Muscle of leg (tissue), 11 donors: ENCODE data around the gene CITED1. TPM values are rescaled to one million over a fixed set of nuclear protein-coding genes. Genes with fewer than 3 reads are reported as not detected.

Source experiments
- DNase-seq: peaks from one replicate; pipeline ENCODE4 v3.0.0; 2013
- H3K27ac ChIP-seq: one replicate; pipeline ENCODE4 v1.5.1; 2013; ENCODE audit warnings: mild to moderate bottlenecking, low read length, control low read depth
- H3K27me3 ChIP-seq: one replicate; pipeline ENCODE4 v1.6.1; 2013; ENCODE audit warnings: low read length; ENCODE audit not compliant: control insufficient read depth, insufficient read depth
- H3K36me3 ChIP-seq: one replicate; pipeline ENCODE4 v1.6.1; 2013; ENCODE audit warnings: low read length; ENCODE audit not compliant: control insufficient read depth, insufficient read depth
- H3K4me1 ChIP-seq: one replicate; pipeline ENCODE4 v1.6.1; 2013; ENCODE audit warnings: low read length; ENCODE audit not compliant: control insufficient read depth, insufficient read depth
- H3K4me3 ChIP-seq: one replicate; pipeline ENCODE4 v1.5.1; 2013; ENCODE audit warnings: low read length, control low read depth
- H3K9me3 ChIP-seq: replicated peaks from 2 replicates; pipeline ENCODE4 v1.6.1; 2013; ENCODE audit warnings: low read depth, low read length; ENCODE audit not compliant: control insufficient read depth
- WGBS: methylation state at CpG from one replicate; pipeline ENCODE4 v1.1.5; 2013; ENCODE audit warnings: missing lambda C conversion rate; ENCODE audit not compliant: insufficient coverage; 5-methylcytosine and 5-hydroxymethylcytosine counted together
- polyA plus RNA-seq, 8 donors: library from polyadenylated mRNA; unstranded; fragments of 120-200 nt; gene quantifications; one replicate each; pipeline versions ENCODE4 v1.2.1 to v1.2.3, GENCODE V29; 2013; ENCODE audit warnings: inconsistent platforms in 1 of 8, low replicate concordance in 1 of 8; ENCODE audit not compliant: insufficient read length in 8 of 8, insufficient read depth in 1 of 8
- total RNA-seq: library from RNA; stranded (reverse); fragments of 120-200 nt; gene quantifications from one replicate; pipeline ENCODE4 v1.2.4, GENCODE V29; 2013

CITED1 gene
- total and polyA plus RNA-seq, 9 donors = 15.5 to 26.8 (median 20.9) TPM

- H3K9me3 ChIP-seq = no peaks in the 10 kb centered on the region
- DNase-seq = no peak
- H3K36me3 ChIP-seq = no peaks in the 10 kb centered on the region
- peak overlapping the region; percentile 32 for H3K27ac ChIP-seq
- 8% methylated on average over 6 of the region's 15 CpGs for WGBS
- H3K27me3 ChIP-seq = peaks cover 80% of the 10 kb centered on the region
- peaks cover 44% of the 10 kb centered on the region for H3K4me1 ChIP-seq
- peak overlapping the region; percentile 35 for H3K4me3 ChIP-seq
These were observed 3.8 kb upstream of the CITED1 start for GRCh38 chrX:72309297-72310071.

GRCh38 chrX:72308566-72309296, 3.0 kb upstream of the CITED1 start:
- Histone ChIP-seq H3K4me3 (peak overlapping the region; percentile 35), H3K27me3 (peaks cover 81% of the 10 kb centered on the region), H3K36me3 (no peaks in the 10 kb centered on the region), H3K4me1 (peaks cover 36% of the 10 kb centered on the region), H3K9me3 (no peaks in the 10 kb centered on the region), H3K27ac (peak overlapping the region; percentile 32)
- 7% methylated on average over 19 of the region's 24 CpGs for WGBS
- DNase-seq = peak; percentile 92

GRCh38 chrX:72308209-72308565, 2.5 kb upstream of the CITED1 start:
- DNase-seq = no peak
- Histone ChIP-seq H3K27ac (no peak overlapping the region), H3K27me3 (peaks cover 81% of the 10 kb centered on the region), H3K4me1 (peaks cover 31% of the 10 kb centered on the region), H3K36me3 (no peaks in the 10 kb centered on the region), H3K9me3 (no peaks in the 10 kb centered on the region), H3K4me3 (no peak overlapping the region)
- 22% methylated on average over 4 of the region's 11 CpGs for WGBS

GRCh38 chrX:72307646-72308051, 1.9 kb upstream of the CITED1 start:
- H3K9me3 ChIP-seq = no peaks in the 10 kb centered on the region
- H3K36me3 ChIP-seq = no peaks in the 10 kb centered on the region
- peaks cover 26% of the 10 kb centered on the region for H3K4me1 ChIP-seq
- DNase-seq = no peak
- peaks cover 81% of the 10 kb centered on the region for H3K27me3 ChIP-seq
- 23% methylated on average over 10 of the region's 17 CpGs for WGBS
- peak overlapping the region; percentile 56 for H3K4me3 ChIP-seq
- no peak overlapping the region for H3K27ac ChIP-seq

GRCh38 chrX:72306851-72307645, 1.3 kb upstream of the CITED1 start:
- Histone ChIP-seq H3K27me3 (peaks cover 81% of the 10 kb centered on the region), H3K36me3 (no peaks in the 10 kb centered on the region), H3K4me3 (peak overlapping the region; percentile 56), H3K4me1 (peaks cover 21% of the 10 kb centered on the region), H3K9me3 (no peaks in the 10 kb centered on the region), H3K27ac (peak overlapping the region; percentile 65)
- WGBS = 7% methylated on average over 51 of the region's 56 CpGs
- peak; percentile 89 for DNase-seq

GRCh38 chrX:72306085-72306801, 529 bp upstream of the CITED1 start:
- H3K27ac ChIP-seq = peak overlapping the region; percentile 65
- 2% methylated on average over 87 of the region's 92 CpGs for WGBS
- peaks cover 83% of the 10 kb centered on the region for H3K27me3 ChIP-seq
- no peak for DNase-seq
- H3K9me3 ChIP-seq = no peaks in the 10 kb centered on the region
- H3K4me3 ChIP-seq = peak overlapping the region; percentile 63
- peaks cover 21% of the 10 kb centered on the region for H3K4me1 ChIP-seq
- H3K36me3 ChIP-seq = peaks cover 5% of the 10 kb centered on the region

- peak overlapping the region; percentile 63 for H3K4me3 ChIP-seq
- peaks cover 23% of the 10 kb centered on the region for H3K4me1 ChIP-seq
- peak overlapping the region; percentile 7 for H3K27ac ChIP-seq
- peaks cover 94% of the 10 kb centered on the region for H3K27me3 ChIP-seq
- 5% methylated on average over 21 of the region's 26 CpGs for WGBS
- no peaks in the 10 kb centered on the region for H3K9me3 ChIP-seq
- H3K36me3 ChIP-seq = peaks cover 9% of the 10 kb centered on the region
- no peak for DNase-seq
These were observed 837 bp downstream of the CITED1 start for GRCh38 chrX:72304877-72305276.

- peaks cover 7% of the 10 kb centered on the region for H3K4me1 ChIP-seq
- DNase-seq = no peak
- no peaks in the 10 kb centered on the region for H3K9me3 ChIP-seq
- no peak overlapping the region for H3K27ac ChIP-seq
- WGBS = 76% methylated on average over 8 of the region's 9 CpGs
- peaks cover 9% of the 10 kb centered on the region for H3K36me3 ChIP-seq
- no peak overlapping the region for H3K4me3 ChIP-seq
- peaks cover 84% of the 10 kb centered on the region for H3K27me3 ChIP-seq
These were observed 3.9 kb downstream of the CITED1 start for GRCh38 chrX:72301781-72302180.

- peaks cover 4% of the 10 kb centered on the region for H3K4me1 ChIP-seq
- H3K4me3 ChIP-seq = no peak overlapping the region
- no peaks in the 10 kb centered on the region for H3K9me3 ChIP-seq
- H3K27ac ChIP-seq = no peak overlapping the region
- 55% methylated on average over 2 of the region's 4 CpGs for WGBS
- peaks cover 77% of the 10 kb centered on the region for H3K27me3 ChIP-seq
- H3K36me3 ChIP-seq = peaks cover 9% of the 10 kb centered on the region
- no peak for DNase-seq
These were observed 5.7 kb downstream of the CITED1 start for GRCh38 chrX:72299891-72300630.
